Ovary (tissue), 3 donors: Measurements from ENCODE around the gene UMAD1.

ENCODE experiments used
- CTCF ChIP-seq, 3 donors: fragments of 450-650 bp in 2 of 3; fragments of 200-600 bp in 1 of 3; IDR thresholded peaks; one replicate each; pipeline versions ENCODE4 v1.5.1 to v1.8.0; 2016 to 2022; ENCODE audit warnings: antibody characterized with exemption in 3 of 3, mild to moderate bottlenecking in 1 of 3
- EP300 ChIP-seq: sonication (generic); formaldehyde crosslinking; IDR thresholded peaks from one replicate; pipeline ENCODE4 v1.6.1; 2017; ENCODE audit warnings: antibody characterized with exemption
- POLR2A ChIP-seq: fragments of 450-650 bp; IDR thresholded peaks from one replicate; pipeline ENCODE4 v1.6.1; 2017; ENCODE audit warnings: antibody characterized with exemption, mild to moderate bottlenecking, moderate library complexity
- donor health status: DM: no; HTN: no; CAD: no.

- TF ChIP-seq CTCF (IDR thresholded peaks at IDR 0.05): no peak
- TF ChIP-seq POLR2A: no peak
- no peak for TF ChIP-seq EP300
These were observed 58.8 kb downstream of the UMAD1 start for GRCh38 chr7:7699380-7699779.
